HEK293 (cell line): ENCODE results near the gene SEMG2.

ENCODE experiments used
- CTCF ChIA-PET: fragments of 350-600 bp; formaldehyde crosslinking; extraction: SDS; loops from one replicate; lab custom pipeline; 2021; ENCODE audit warnings: antibody characterized with exemption; lab: Yijun Ruan, JAX
- POLR2A ChIA-PET: fragments of 300-600 bp; formaldehyde crosslinking; extraction: SDS; loops from one replicate; lab custom pipeline; 2020; ENCODE audit warnings: antibody characterized with exemption, inconsistent platforms; lab: Yijun Ruan, JAX
- H3K27ac ChIP-seq: fragments of 200-500 bp; sonication (Bioruptor generic); 2 replicates; pipeline ENCODE4 v1.5.1; 2014; ENCODE audit warnings: low read depth, low read length, control low read depth, inconsistent platforms; ENCODE audit errors: extremely low read depth
- H3K36me3 ChIP-seq, 2 experiments: fragments of 200-500 bp in 1 of 2; sonication (Bioruptor generic) in 1 of 2; 1 replicate in 1 of 2; 2 replicates in 1 of 2; pipeline ENCODE4 v1.5.1; 2014 to 2017; ENCODE audit warnings: inconsistent platforms in 2 of 2, low read length in 2 of 2; ENCODE audit not compliant: control insufficient read depth in 2 of 2, insufficient read depth in 1 of 2
- H3K4me1 ChIP-seq: fragments of 200-500 bp; sonication (Bioruptor generic); 2 replicates; pipeline ENCODE4 v1.5.1; 2014; ENCODE audit warnings: mild to moderate bottlenecking, low read length, inconsistent platforms; ENCODE audit not compliant: control insufficient read depth, insufficient read depth
- H3K4me3 ChIP-seq: 2 replicates; pipeline ENCODE4 v1.5.1; 2011; ENCODE audit warnings: low read depth, mild to moderate bottlenecking, control low read depth, low read length, moderate library complexity
- H3K9me3 ChIP-seq: fragments of 200-500 bp; sonication (Bioruptor generic); 2 replicates; pipeline ENCODE4 v1.5.1; 2014; ENCODE audit warnings: low read depth, low read length, inconsistent platforms; ENCODE audit not compliant: control insufficient read depth, insufficient read depth
- BCL11B ChIP-seq: fragments of 450-650 bp; formaldehyde crosslinking; IDR thresholded peaks from 2 replicates; pipeline ENCODE4 v1.5.1; 2016; ENCODE audit warnings: low read depth, missing biosample characterization, missing genetic modification characterization
- HOXA7 ChIP-seq: sonication (generic); formaldehyde crosslinking; IDR thresholded peaks from 2 replicates; pipeline ENCODE4 v1.8.1; 2022; ENCODE audit warnings: missing genetic modification reagents, borderline replicate concordance
- KLF17 ChIP-seq: fragments of 450-650 bp; formaldehyde crosslinking; IDR thresholded peaks from 2 replicates; pipeline ENCODE4 v1.5.1; 2016; ENCODE audit warnings: missing biosample characterization, missing genetic modification characterization
- KLF7 ChIP-seq: fragments of 450-650 bp; formaldehyde crosslinking; IDR thresholded peaks from 2 replicates; pipeline ENCODE4 v1.5.1; 2016; ENCODE audit warnings: missing biosample characterization, missing genetic modification characterization, borderline replicate concordance
- OSR2 ChIP-seq: fragments of 450-650 bp; formaldehyde crosslinking; IDR thresholded peaks from 2 replicates; pipeline ENCODE4 v1.5.1; 2016; ENCODE audit warnings: missing biosample characterization, missing genetic modification characterization
- PRDM4 ChIP-seq: fragments of 450-650 bp; formaldehyde crosslinking; IDR thresholded peaks from 2 replicates; pipeline ENCODE4 v1.5.1; 2017; ENCODE audit warnings: missing biosample characterization, missing genetic modification characterization
- WT1 ChIP-seq: fragments of 450-650 bp; formaldehyde crosslinking; IDR thresholded peaks from 2 replicates; pipeline ENCODE4 v1.5.1; 2016; ENCODE audit warnings: missing biosample characterization, missing genetic modification characterization
- ZBTB11 ChIP-seq: fragments of 450-650 bp; formaldehyde crosslinking; conservative IDR thresholded peaks from 2 replicates; pipeline ENCODE4 v1.5.1; 2016; ENCODE audit warnings: low read depth, missing biosample characterization, missing genetic modification characterization
- ZBTB49 ChIP-seq: fragments of 450-650 bp; formaldehyde crosslinking; IDR thresholded peaks from 2 replicates; pipeline ENCODE4 v1.5.1; 2016; ENCODE audit warnings: missing biosample characterization, missing genetic modification characterization, low read depth
- ZNF146 ChIP-seq: fragments of 450-650 bp; formaldehyde crosslinking; IDR thresholded peaks from 2 replicates; pipeline ENCODE4 v1.5.1; 2016; ENCODE audit warnings: missing biosample characterization, missing genetic modification characterization
- ZNF184 ChIP-seq: fragments of 450-650 bp; IDR thresholded peaks from 2 replicates; pipeline ENCODE4 v1.5.1; 2018; ENCODE audit warnings: missing biosample characterization, mild to moderate bottlenecking, missing genetic modification characterization
- ZNF19 ChIP-seq: fragments of 450-650 bp; formaldehyde crosslinking; IDR thresholded peaks from 2 replicates; pipeline ENCODE4; 2016; ENCODE audit warnings: missing biosample characterization, missing genetic modification characterization, low read depth
- ZNF280D ChIP-seq: fragments of 450-650 bp; formaldehyde crosslinking; IDR thresholded peaks from 2 replicates; pipeline ENCODE4 v1.5.1; 2016; ENCODE audit warnings: missing biosample characterization, missing genetic modification characterization
- ZNF350 ChIP-seq: fragments of 450-650 bp; formaldehyde crosslinking; IDR thresholded peaks from 2 replicates; pipeline ENCODE4 v1.5.0; 2017; ENCODE audit warnings: missing biosample characterization, mild to moderate bottlenecking, missing genetic modification characterization
- ZNF37A ChIP-seq: fragments of 450-650 bp; IDR thresholded peaks from 2 replicates; pipeline ENCODE4 v1.5.1; 2018; ENCODE audit warnings: missing biosample characterization, missing genetic modification characterization
- ZNF426 ChIP-seq: fragments of 450-650 bp; formaldehyde crosslinking; IDR thresholded peaks from 2 replicates; pipeline ENCODE4 v1.5.1; 2017; ENCODE audit warnings: missing biosample characterization, missing genetic modification characterization, mild to moderate bottlenecking, inconsistent platforms, moderate library complexity
- ZNF555 ChIP-seq: fragments of 450-650 bp; formaldehyde crosslinking; conservative IDR thresholded peaks from 2 replicates; pipeline ENCODE4 v1.5.1; 2017; ENCODE audit warnings: missing biosample characterization, mild to moderate bottlenecking, missing genetic modification characterization, inconsistent platforms
- ZNF621 ChIP-seq: fragments of 450-650 bp; formaldehyde crosslinking; IDR thresholded peaks from 2 replicates; pipeline ENCODE4 v1.5.1; 2017; ENCODE audit warnings: missing biosample characterization, missing genetic modification characterization
- ZNF785 ChIP-seq: fragments of 450-650 bp; formaldehyde crosslinking; IDR thresholded peaks from 2 replicates; pipeline ENCODE4 v1.5.1; 2016; ENCODE audit warnings: missing biosample characterization, missing genetic modification characterization
- ZNF843 ChIP-seq: fragments of 450-650 bp; formaldehyde crosslinking; IDR thresholded peaks from 2 replicates; pipeline ENCODE4 v1.5.1; 2016; ENCODE audit warnings: missing biosample characterization, missing genetic modification characterization

The SEMG2 gene

GRCh38 chr20:45173522-45173921 lies 47.7 kb upstream of the SEMG2 start (continued):
- TF ChIP-seq ZBTB11 (no peak), PRDM4 (tag by site-specific recombination) (no peak), ZNF37A (tag by site-specific recombination) (no peak), ZNF843 (tag by site-specific recombination) (no peak), OSR2 (tag by site-specific recombination) (no peak), ZNF19 (tag by site-specific recombination) (no peak), ZNF785 (no peak), ZNF426 (tag by site-specific recombination) (no peak), HOXA7 (CRISPR knock-in tag) (no peak), BCL11B (no peak), KLF17 (no peak), KLF7 (no peak)

GRCh38 chr20:45174434-45175364 lies 46.5 kb upstream of the SEMG2 start, which contains the start of gene PI3:
TSS of gene PI3 (plus strand) at chr20:45174902. CDS start at chr20:45174923, 21 bp downstream.
- POLR2A ChIA-PET: no interaction called here
- TF ChIP-seq ZNF184 (no peak), WT1 (tag by site-specific recombination) (no peak), ZNF146 (no peak), ZBTB49 (no peak), ZNF280D (tag by site-specific recombination) (no peak), ZNF555 (tag by site-specific recombination) (no peak), ZNF350 (tag by site-specific recombination) (no peak), ZNF621 (tag by site-specific recombination) (no peak)
- CTCF ChIA-PET: no interaction called here
- Histone ChIP-seq H3K4me1 (no peaks in the 10 kb centered on the region), H3K4me3 (no peak within 1 kb of the TSS), H3K9me3 (no peaks in the 10 kb centered on the region), H3K27ac (no peak within 1 kb of the TSS), H3K36me3 (no peaks in the 10 kb centered on the region)
